Panc1 (cell line): ENCODE results near the gene LRIG3. TPM values are rescaled to one million over a fixed set of nuclear protein-coding genes. Genes with fewer than 3 reads are reported as not detected.

Experiments
- ATAC-seq: fragments of 200-7000 bp; cut with Tn5 transposase; 2 replicates; pipeline ENCODE4 v1.9.1; 2020; ENCODE audit warnings: mild to moderate bottlenecking, moderate library complexity
- BruUV-seq: library from RNA; stranded (reverse); fragments of 400-500 nt; replicated peaks from 2 replicates; lab custom pipeline; 2021; lab: Mats Ljungman, UMichigan
- CTCF ChIA-PET: fragments of 300-600 bp; sonication (Branson Sonifier 250); formaldehyde crosslinking; loops from one replicate; lab custom pipeline; 2022; ENCODE audit warnings: antibody characterized with exemption; lab: Charles Lee
- POLR2A ChIA-PET: fragments of 300-600 bp; sonication (Branson Sonifier 250); formaldehyde crosslinking; loops from one replicate; lab custom pipeline; 2022; ENCODE audit warnings: antibody characterized with exemption; lab: Charles Lee
- DNase-seq: peaks from one replicate; pipeline ENCODE4 v3.0.0-alpha.2; 2010; ENCODE audit warnings: low read depth, low spot score
- H3K27ac ChIP-seq: 2 replicates; pipeline ENCODE4 v1.5.1; 2011; ENCODE audit warnings: mild to moderate bottlenecking, low read length, inconsistent platforms
- H3K27me3 ChIP-seq: fragments of 200-500 bp; sonication (Bioruptor generic); 2 replicates; pipeline ENCODE4 v1.6.0; 2014; ENCODE audit warnings: low read length, inconsistent platforms; ENCODE audit not compliant: control insufficient read depth, insufficient read depth
- H3K36me3 ChIP-seq: fragments of 200-500 bp; sonication (Bioruptor generic); 2 replicates; pipeline ENCODE4 v1.5.1; 2014; ENCODE audit warnings: inconsistent platforms, mild to moderate bottlenecking, low read length, moderate library complexity; ENCODE audit not compliant: control insufficient read depth, insufficient read depth
- H3K4me1 ChIP-seq: 2 replicates; pipeline ENCODE4 v1.5.1; 2011; ENCODE audit warnings: inconsistent platforms, mild to moderate bottlenecking, low read length, moderate library complexity; ENCODE audit not compliant: control insufficient read depth, insufficient read depth
- H3K4me3 ChIP-seq, 2 experiments: 2 replicates each; pipeline ENCODE4 v1.5.1; 2011 to 2012; ENCODE audit warnings: low read depth in 2 of 2, low read length in 2 of 2, mild to moderate bottlenecking in 2 of 2, inconsistent platforms in 1 of 2, moderate library complexity in 1 of 2
- H3K9me3 ChIP-seq: fragments of 200-500 bp; sonication (Bioruptor generic); 2 replicates; pipeline ENCODE4 v1.5.1; 2014; ENCODE audit warnings: low read depth, mild to moderate bottlenecking, inconsistent platforms, low read length, moderate library complexity; ENCODE audit not compliant: control insufficient read depth, insufficient read depth
- CTCF ChIP-seq: fragments of 450-650 bp; IDR thresholded peaks from 2 replicates; pipeline ENCODE4 v1.5.1; 2017; ENCODE audit warnings: mild to moderate bottlenecking
- POLR2AphosphoS5 ChIP-seq: IDR thresholded peaks from 2 replicates; pipeline ENCODE4 v1.6.1; 2012; ENCODE audit warnings: mild to moderate bottlenecking, low read depth, low read length, moderate library complexity
- REST ChIP-seq, 2 experiments: IDR thresholded peaks; 2 replicates each; pipeline ENCODE4 v1.6.1; 2011 to 2012; ENCODE audit warnings: low read depth in 2 of 2, control low read depth in 1 of 2, low read length in 1 of 2, mild to moderate bottlenecking in 1 of 2, moderate library complexity in 1 of 2; ENCODE audit not compliant: insufficient read depth in 1 of 2
- SIN3A ChIP-seq: IDR thresholded peaks from 2 replicates; pipeline ENCODE4 v1.6.1; 2012; ENCODE audit warnings: low read depth, mild to moderate bottlenecking, low read length, moderate library complexity, borderline replicate concordance; ENCODE audit not compliant: insufficient read depth
- TCF7L2 ChIP-seq: IDR thresholded peaks from 2 replicates; pipeline ENCODE4 v1.6.1; 2011; ENCODE audit warnings: mild to moderate bottlenecking, low read depth, low read length, inconsistent platforms
- in situ Hi-C: cut with HindIII; loops from 2 replicates; pipeline ENCODE4 v1.10.0; 2016; ENCODE audit warnings: low sequenced_read_pairs, low pct_unique_long_range_greater_than_20kb
- intact Hi-C: fragments of 100-400 bp; cut with micrococcal nuclease; formaldehyde crosslinking; loops from one replicate; pipeline ENCODE4 v1.10.0; 2022; ENCODE audit not compliant: unreplicated experiment
- total RNA-seq: library from RNA; stranded (reverse); gene quantifications from one replicate; pipeline ENCODE4 v1.2.1, GENCODE V29; 2021; ENCODE audit not compliant: unreplicated experiment

The LRIG3 gene
- total RNA-seq, 1 experiment from 2014 or later, result 12.1 TPM

- CTCF ChIA-PET, result no interaction called here
- no peak overlapping the region for H3K27ac ChIP-seq
Measured at GRCh38 chr12:58930770-58931324, 10.5 kb upstream of the LRIG3 start.

GRCh38 chr12:58927120-58927519, 6.8 kb upstream of the LRIG3 start:
- H3K36me3 ChIP-seq, result no peaks in the 10 kb centered on the region
- intact Hi-C loops, result no loop called here
- no peaks in the 10 kb centered on the region for H3K4me1 ChIP-seq
- no peaks in the 10 kb centered on the region; the same call in 1 of the 2 replicates for H3K27me3 ChIP-seq
- no TSS peak for BruUV-seq
- ChIA-PET POLR2A (no interaction called here), CTCF (no interaction called here)
- H3K27ac ChIP-seq, result no peak overlapping the region
- TF ChIP-seq REST (IDR thresholded peaks at IDR 0.05; ENCODE audit: insufficient read depth in 1 of 2, low read depth in 2 of 2, low read length in 1 of 2) (no peak), TCF7L2 (no peak), POLR2AphosphoS5 (no peak), SIN3A (no peak), CTCF (no peak)
- H3K4me3 ChIP-seq, result no peak overlapping the region
- DNase-seq (no peak), ATAC-seq (no peak)
- in situ Hi-C loops, result no loop called here
- no peaks in the 10 kb centered on the region for H3K9me3 ChIP-seq

More at GRCh38 chr12:58930770-58931324, 10.5 kb upstream of the LRIG3 start:
- TF ChIP-seq TCF7L2 (no peak), CTCF (no peak), POLR2AphosphoS5 (no peak), REST (IDR thresholded peaks at IDR 0.05; ENCODE audit: insufficient read depth in 1 of 2, low read depth in 2 of 2, low read length in 1 of 2) (no peak), SIN3A (no peak)
- ATAC-seq, result no peak
- Histone ChIP-seq H3K9me3 (no peaks in the 10 kb centered on the region), H3K4me3 (no peak overlapping the region), H3K4me1 (no peaks in the 10 kb centered on the region), H3K27me3 (no peaks in the 10 kb centered on the region), H3K36me3 (no peaks in the 10 kb centered on the region)
- intact Hi-C loops (no loop called here), in situ Hi-C loops (no loop called here)
- POLR2A ChIA-PET, result no interaction called here
- no TSS peak for BruUV-seq
- DNase-seq, result no peak
